OCI-LY1 (cell line): ENCODE data around the gene BMX.

Experiments used
- EZH2 ChIP-seq: fragments of 200-600 bp; sonication (generic), shearing (Covaris generic); IDR thresholded peaks from 2 replicates; pipeline ENCODE4 v1.8.0; 2017; ENCODE audit warnings: borderline replicate concordance, mixed run types, mild to moderate bottlenecking, antibody characterized with exemption, low read length, moderate library complexity, mixed read lengths
- TF ChIP-seq, protein P1 (sequence below): fragments of 200-600 bp; sonication (generic), shearing (Covaris generic); IDR thresholded peaks from 2 replicates; pipeline ENCODE4 v1.5.1; 2017; ENCODE audit warnings: mild to moderate bottlenecking, antibody characterized with exemption, low read length, moderate library complexity, mixed read lengths

DNA sequence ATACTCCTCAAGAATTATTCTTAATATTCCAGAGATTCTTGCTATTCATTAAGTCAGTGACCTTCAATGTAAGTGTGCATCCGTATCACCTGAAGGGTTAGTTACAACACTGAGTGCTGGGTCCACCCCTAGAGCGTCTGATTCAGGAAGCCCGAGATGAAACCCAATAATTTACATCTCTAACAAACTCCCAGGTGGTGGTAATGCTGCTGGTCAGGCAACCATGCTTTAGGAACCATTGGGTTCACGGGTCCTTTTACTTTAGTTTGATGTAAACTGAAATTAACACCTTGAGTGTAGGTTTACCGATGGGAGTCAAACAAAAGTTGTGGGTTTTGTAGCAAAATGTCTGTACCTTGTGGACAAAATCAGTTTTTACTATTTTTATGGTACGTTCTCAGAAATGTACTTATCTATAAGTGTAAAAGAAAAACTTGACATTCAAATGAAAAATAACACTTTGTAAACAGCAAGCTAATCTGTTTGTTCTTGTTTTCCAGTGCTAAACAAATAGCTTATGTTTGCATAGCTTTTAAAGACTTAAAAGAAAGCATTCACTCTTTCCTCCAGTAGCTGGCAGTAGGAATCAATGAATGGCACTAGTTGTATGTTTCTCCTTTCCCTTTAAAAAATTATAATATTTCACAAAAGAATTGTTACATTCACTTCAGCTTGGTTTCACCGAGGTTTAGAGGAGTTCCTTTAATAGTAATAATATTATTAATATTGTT, 67.4 kb downstream of the BMX start:
- TF ChIP-seq EZH2, result no peak
- TF ChIP-seq, protein P1, sequence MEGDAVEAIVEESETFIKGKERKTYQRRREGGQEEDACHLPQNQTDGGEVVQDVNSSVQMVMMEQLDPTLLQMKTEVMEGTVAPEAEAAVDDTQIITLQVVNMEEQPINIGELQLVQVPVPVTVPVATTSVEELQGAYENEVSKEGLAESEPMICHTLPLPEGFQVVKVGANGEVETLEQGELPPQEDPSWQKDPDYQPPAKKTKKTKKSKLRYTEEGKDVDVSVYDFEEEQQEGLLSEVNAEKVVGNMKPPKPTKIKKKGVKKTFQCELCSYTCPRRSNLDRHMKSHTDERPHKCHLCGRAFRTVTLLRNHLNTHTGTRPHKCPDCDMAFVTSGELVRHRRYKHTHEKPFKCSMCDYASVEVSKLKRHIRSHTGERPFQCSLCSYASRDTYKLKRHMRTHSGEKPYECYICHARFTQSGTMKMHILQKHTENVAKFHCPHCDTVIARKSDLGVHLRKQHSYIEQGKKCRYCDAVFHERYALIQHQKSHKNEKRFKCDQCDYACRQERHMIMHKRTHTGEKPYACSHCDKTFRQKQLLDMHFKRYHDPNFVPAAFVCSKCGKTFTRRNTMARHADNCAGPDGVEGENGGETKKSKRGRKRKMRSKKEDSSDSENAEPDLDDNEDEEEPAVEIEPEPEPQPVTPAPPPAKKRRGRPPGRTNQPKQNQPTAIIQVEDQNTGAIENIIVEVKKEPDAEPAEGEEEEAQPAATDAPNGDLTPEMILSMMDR, result no peak
